A549 (cell line): Measurements from ENCODE around the gene CDH16.

Source experiments
- EP300 ChIP-seq, 2 experiments: fragments of >200 bp; sonication (Bioruptor Twin); formaldehyde crosslinking; IDR thresholded peaks; 2 replicates in 1 of 2; 3 replicates in 1 of 2; pipeline ENCODE4 v1.6.1; 2016 to 2017
- HOXA7 ChIP-seq: fragments of 250-450 bp; sonication (Bioruptor Pico); IDR thresholded peaks from 2 replicates; pipeline ENCODE4 v1.5.0; 2020; ENCODE audit warnings: mild to moderate bottlenecking, moderate library complexity
- MAFK ChIP-seq: fragments of 450-650 bp; IDR thresholded peaks from 2 replicates; pipeline ENCODE4 v1.6.1; 2014; ENCODE audit not compliant: partially characterized antibody
- RCOR1 ChIP-seq: fragments of 150-350 bp; IDR thresholded peaks from 2 replicates; pipeline ENCODE4 v1.6.1; 2014; ENCODE audit warnings: antibody characterized with exemption, low read length, low read depth
- SMC3 ChIP-seq: fragments of >200 bp; sonication (Bioruptor Twin); formaldehyde crosslinking; IDR thresholded peaks from 3 replicates; pipeline ENCODE4 v1.6.1; 2018; ENCODE audit warnings: inconsistent platforms
- TP53 ChIP-seq: fragments of 250-450 bp; sonication (Bioruptor Pico); IDR thresholded peaks from 2 replicates; pipeline ENCODE4 v1.5.0; 2021; ENCODE audit warnings: mild to moderate bottlenecking, moderate library complexity
- USF2 ChIP-seq: fragments of 450-650 bp; IDR thresholded peaks from 2 replicates; pipeline ENCODE4 v1.6.1; 2014; ENCODE audit warnings: antibody characterized with exemption
- TF ChIP-seq, protein P1 (sequence below): fragments of >200 bp; sonication (Bioruptor Twin); formaldehyde crosslinking; IDR thresholded peaks from 3 replicates; pipeline ENCODE4 v1.5.1; 2016
- TF ChIP-seq, protein P2 (sequence below): fragments of >200 bp; sonication (Bioruptor Twin); formaldehyde crosslinking; IDR thresholded peaks from 2 replicates; pipeline ENCODE4 v1.6.1; 2016

DNA sequence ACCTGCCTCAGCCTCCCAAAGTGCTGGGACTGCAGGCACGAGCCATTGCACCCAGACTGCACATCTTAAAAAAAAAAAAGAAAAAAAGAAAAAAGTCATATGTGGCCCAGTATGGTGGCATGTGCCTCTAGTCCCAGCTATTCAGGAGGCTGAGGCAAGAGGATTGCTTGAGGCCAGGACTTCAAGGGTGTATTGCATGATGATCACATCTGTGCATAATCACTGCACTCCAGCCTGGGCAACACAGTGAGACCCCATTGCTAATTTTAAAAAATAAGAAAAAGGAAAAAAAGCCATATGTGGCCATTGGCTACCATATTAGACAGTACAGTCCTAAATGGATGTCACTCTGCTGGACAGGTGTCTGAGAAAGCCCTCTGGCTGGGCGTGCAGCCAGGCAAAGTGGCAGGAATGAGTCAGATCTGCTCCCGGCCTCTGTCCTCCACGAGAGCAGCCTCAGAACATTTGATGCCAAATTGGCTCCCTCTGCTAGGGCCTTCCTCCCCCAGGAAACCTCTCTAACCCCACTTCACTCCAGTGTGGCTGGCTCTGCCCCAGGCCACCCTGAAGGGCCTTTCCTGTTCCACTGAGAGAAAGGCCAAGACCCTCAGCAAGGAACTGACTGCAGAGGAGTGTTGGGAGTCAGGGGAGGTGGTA is 59.8 kb downstream of the CDH16 start:
- TF ChIP-seq USF2, result no peak
- TF ChIP-seq TP53 (CRISPR knock-in tag), result no peak
- no peak for TF ChIP-seq MAFK
- TF ChIP-seq, protein P1, sequence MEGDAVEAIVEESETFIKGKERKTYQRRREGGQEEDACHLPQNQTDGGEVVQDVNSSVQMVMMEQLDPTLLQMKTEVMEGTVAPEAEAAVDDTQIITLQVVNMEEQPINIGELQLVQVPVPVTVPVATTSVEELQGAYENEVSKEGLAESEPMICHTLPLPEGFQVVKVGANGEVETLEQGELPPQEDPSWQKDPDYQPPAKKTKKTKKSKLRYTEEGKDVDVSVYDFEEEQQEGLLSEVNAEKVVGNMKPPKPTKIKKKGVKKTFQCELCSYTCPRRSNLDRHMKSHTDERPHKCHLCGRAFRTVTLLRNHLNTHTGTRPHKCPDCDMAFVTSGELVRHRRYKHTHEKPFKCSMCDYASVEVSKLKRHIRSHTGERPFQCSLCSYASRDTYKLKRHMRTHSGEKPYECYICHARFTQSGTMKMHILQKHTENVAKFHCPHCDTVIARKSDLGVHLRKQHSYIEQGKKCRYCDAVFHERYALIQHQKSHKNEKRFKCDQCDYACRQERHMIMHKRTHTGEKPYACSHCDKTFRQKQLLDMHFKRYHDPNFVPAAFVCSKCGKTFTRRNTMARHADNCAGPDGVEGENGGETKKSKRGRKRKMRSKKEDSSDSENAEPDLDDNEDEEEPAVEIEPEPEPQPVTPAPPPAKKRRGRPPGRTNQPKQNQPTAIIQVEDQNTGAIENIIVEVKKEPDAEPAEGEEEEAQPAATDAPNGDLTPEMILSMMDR, result no peak
- no peak for TF ChIP-seq EP300 (IDR thresholded peaks at IDR 0.05)
- TF ChIP-seq RCOR1, result no peak
- TF ChIP-seq, protein P2, sequence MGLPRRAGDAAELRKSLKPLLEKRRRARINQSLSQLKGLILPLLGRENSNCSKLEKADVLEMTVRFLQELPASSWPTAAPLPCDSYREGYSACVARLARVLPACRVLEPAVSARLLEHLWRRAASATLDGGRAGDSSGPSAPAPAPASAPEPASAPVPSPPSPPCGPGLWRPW, result no peak
- no peak for TF ChIP-seq HOXA7 (CRISPR knock-in tag)
- no peak for TF ChIP-seq SMC3
